Stimulated activated CD4-positive, alpha-beta T cell treated with anti-CD3 and anti-CD28 coated beads, Interleukin-2, amount 100 ng/mL, for 48 hours (primary cell): Measurements from ENCODE around the gene ZNF423.
"Not testable (repeated sequence)": the region's sequence is repeated elsewhere in the genome, so short reads cannot be mapped to it uniquely, and the experiment has no call there.

Experiments
- DNase-seq, 2 donors: peaks; one replicate each; pipeline ENCODE4 v3.0.0-alpha.2; 2020

The ZNF423 gene

DNA sequence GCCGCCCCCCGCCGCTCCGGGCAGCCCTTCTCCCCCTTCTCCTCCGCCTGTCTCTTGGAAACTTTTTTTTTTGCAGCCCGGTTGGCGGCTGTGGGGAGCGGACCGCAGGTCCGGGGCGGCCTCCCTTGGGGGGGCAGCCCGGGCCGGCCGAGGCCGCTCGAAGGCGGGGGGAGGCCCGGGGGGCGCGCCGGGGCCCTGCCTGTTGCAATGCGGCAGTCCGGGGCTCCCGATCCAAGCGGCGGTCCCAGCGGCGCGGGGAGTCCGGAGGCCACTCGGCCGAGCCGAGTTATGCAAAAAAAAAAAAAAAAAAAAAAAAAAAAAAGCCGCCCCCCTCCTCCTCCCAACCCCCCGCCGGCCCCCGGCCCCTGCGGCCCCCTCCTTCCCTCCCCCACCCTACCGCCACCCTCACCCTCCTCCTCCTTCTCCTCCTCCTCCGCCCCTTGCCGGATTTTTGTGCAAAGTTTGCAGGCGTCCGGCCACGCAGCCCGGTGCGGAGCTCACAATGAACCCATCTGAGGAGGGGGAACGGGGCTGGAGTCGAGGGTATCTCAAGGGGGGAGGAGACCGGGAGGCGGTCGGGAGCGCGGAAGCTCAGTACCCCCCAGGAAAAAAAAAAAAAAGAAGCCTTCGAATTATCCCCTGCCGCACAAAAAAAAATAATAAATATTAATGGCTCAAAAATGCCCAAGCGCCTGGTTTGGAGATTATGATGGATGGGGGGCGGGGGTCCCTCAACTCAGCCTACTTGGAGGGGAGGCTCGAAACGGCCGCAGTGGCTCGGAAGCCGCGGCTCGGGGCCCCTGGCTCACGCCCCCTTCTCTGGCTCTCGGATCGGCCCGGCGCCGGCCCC lies at the start of gene ZNF423:
Gene ZNF423, minus strand, starts transcription at position 291 of the 850 bp plus-strand sequence. CDS start 338 bp downstream, outside the sequence.
- DNase-seq = no peak

DNA sequence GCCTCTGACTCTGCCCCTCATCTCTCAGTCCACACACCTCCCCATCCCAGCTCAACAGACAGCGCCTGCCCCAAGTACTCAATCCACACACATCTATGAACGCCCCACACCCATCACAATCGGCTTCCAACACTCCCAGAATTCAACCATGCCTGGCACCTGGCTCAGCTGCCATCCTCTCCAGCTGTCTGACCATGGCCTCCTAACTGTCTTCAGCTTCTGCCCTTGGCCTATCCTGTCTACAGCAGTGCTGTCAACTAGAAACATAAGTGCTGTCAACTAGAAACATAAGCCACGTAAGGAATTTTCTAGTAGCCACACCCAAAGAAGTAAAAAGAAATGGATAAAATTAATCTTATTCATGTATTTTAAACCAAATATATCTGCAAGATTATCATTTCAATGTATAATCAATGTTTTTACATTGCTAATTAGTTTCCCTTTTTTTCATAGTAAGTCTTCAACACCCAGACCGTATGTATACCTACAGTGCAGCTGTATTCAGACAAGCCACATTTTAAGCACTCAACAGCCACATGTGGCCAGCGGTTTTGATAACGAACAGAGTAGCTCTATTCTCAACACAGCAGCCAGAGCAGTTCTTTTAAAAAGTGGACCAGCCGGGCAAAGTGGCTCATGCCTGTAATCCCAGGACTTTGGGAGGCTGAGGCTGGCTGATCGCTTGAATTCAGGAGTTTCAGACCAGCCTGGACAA lies 48.6 kb upstream of the ZNF423 start:
- no peak for DNase-seq

DNA sequence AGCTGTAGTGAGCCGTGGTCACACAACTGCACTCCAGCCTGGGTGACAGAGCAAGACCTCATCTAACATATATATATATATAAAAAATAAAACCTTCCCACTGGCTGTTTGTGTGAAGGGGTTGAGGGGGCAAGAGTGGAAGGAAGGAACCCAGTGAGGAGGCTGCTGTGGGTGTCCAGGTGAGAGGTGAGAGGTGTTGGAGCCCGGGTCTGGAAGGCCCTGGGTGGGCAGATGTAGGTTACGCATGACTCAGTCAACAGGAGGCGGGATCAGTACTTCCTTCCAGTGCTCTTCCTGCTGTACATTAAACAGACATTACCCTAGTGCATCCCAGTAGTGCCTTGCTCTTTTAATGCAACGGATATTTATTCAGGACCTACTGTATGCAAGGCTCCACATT lies 47.0 kb upstream of the ZNF423 start:
- DNase-seq = no peak

DNA sequence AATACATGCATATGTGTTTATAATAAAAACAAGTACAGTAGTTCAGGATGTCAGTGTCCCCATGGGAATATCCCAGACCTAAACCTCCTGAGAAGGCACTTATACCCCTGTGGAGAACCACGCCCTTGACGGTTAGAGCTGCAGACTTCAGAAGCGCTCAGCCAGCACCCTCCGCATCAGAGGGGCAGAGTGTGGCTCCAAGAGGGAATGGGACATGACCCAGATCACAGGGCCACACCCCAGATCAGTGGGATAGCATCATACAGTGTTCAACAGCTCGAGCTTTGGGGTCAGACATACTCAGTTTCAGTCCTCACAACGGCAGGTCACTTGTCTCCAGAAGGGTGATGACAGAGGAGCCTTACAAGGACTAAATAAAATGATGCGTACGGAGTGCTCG lies 45.8 kb upstream of the ZNF423 start:
- no peak for DNase-seq

DNA sequence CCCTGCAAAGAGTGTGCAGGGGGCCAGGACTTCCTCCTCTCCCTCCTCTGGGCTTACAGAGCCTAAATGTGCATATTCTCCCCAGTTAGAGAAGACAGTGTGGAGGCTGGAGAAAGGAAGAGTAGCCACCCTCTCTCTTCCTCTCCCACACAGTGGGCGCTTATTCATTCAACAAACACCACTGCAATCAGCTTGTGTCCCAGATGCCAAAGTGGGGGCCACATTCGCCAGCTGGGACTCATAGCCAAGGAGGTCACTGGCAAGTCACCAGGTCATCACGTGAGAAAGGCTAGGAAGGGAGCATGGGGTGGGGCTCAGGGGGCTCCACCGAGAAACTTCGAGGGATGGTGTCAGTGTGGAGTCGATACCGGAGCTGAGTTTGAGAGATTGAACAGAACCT lies 45.0 kb upstream of the ZNF423 start:
- DNase-seq = no peak

DNA sequence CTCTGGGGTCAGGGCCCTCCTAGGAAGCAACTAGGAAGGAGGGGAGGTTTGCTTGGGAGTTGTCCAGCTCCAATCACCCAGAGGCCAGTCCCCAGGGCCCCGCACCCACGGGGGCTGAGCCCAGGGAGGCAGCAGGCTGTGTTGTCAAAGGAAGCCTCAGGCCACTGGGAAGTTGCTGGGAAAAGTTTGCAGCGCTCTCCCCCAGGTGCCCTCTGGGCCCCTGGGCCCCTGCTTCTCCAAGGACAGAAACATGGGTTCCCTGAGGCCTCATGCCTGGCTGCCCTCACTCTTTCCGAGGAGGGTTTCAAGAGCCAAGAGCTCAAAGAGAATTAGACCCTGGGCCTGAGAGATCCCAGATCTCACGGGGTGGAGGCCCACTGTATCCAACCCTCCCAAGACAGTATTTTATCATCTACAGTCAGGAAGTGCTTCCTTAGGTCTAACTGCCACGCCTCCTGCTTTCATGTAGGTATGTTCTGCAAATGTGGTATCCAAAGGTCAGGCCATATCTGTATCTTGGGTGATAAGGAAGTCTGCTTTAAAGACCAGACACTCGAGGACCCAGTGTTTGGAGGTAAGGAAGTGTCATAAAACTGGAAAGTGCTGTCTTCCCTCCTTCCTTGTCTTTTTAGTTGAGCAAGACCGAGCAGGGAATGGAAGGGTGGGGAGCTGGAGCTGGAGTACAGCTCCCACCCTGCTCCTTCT lies 44.2 kb upstream of the ZNF423 start:
- DNase-seq = no peak

DNA sequence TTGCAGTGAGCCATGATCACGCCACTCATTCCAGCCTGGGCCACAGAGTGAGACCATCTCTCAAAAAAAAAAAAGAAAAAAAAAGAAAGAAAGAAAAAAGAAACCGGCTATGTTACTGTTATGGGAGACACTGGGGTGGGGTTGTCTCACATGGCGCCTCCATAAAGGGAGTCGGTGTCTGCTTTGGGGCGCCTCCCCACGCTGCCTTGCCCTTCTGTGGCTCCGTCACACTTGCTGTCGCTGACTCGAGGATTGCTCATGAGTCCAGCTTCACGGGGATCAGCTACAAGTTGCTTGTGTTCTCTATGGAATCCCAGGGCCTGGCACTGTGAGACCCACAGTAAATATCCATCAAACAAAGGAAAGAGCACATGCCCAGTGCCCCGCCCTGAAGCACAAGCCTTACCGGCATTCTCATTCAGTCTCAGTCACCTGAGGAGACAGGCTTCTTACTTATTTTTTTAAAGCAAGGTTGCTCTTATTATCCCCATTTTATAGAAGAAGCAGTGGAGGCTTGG lies 40.6 kb upstream of the ZNF423 start:
- DNase-seq = no peak

DNA sequence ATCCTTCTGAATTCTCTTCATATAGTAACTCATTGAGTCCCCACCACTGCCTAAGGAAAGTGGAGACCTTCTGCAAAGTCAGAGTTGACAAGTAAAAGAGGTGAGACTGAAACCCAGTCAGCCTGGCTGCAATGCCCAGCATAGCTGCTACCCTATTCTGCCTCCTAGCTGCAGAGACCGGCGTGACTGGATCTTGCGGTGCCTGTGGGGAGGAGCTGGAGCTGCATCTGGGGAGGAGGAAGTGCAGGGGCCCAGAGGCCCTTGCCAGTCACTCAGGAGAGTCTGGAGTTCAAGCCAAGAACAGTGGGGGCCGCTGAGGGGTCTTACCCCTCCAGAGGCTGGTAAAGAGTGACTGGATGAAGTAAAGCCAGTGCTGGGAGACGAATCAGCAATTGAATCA lies 35.0 kb upstream of the ZNF423 start:
- DNase-seq = peak; percentile 1 to 3

DNA sequence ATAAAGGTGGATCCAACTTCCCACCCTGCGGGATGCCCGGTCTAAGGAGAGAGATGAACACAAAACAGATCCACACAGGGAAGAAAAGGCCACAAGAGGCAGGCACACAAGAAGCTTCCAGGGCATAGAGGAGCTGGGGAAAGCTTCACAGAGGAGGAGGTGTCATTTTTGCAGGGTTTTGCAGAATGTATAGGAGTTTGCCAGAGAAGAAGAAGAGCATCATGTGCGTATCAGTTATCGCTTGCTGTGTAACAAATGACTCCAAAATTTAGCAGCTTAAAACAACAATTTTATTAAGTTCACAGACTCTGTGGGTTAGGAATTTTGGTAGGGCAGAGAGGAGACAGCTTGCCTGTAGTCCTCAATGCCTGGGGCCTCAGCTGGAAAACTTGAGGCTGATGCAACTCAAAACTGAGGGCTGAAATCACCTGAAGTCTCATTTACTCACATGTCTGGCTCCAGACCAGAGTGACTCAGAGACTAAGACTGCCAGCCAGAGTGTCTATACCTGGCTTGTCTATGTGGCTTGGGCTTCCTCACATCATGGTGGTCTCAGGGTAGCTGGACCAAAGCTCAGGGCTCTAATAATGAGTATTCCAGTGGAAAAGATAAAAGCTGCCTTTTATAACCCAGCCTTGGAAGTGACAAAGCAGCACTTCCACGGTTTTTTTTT lies 33.9 kb upstream of the ZNF423 start:
- no peak for DNase-seq

DNA sequence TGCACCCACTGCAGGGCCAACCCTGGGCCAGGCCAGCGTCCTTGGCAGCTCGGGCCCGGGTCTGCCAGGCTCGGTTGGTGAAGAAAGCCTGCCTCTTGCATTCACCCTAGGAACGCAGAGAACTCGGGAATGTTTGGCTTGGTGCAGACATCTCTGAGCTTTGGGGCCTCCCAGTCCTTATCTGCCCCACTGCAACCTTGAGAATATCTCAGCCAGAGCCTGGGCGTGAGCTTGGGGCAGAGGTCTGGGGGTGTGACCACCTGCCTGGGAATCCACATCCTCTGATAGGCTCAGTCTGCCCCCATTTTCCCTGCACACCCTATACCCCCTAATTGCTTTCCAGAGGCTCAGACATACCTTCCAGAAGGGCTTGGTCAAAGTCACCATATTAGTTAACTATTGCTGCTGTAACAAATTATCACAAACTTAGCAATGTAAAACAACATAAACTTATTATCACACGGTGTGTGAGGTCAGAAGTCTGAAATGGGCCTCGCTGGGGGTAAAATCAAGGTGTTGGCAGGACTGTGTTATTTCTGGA lies 30.7 kb upstream of the ZNF423 start:
- DNase-seq = no peak

DNA sequence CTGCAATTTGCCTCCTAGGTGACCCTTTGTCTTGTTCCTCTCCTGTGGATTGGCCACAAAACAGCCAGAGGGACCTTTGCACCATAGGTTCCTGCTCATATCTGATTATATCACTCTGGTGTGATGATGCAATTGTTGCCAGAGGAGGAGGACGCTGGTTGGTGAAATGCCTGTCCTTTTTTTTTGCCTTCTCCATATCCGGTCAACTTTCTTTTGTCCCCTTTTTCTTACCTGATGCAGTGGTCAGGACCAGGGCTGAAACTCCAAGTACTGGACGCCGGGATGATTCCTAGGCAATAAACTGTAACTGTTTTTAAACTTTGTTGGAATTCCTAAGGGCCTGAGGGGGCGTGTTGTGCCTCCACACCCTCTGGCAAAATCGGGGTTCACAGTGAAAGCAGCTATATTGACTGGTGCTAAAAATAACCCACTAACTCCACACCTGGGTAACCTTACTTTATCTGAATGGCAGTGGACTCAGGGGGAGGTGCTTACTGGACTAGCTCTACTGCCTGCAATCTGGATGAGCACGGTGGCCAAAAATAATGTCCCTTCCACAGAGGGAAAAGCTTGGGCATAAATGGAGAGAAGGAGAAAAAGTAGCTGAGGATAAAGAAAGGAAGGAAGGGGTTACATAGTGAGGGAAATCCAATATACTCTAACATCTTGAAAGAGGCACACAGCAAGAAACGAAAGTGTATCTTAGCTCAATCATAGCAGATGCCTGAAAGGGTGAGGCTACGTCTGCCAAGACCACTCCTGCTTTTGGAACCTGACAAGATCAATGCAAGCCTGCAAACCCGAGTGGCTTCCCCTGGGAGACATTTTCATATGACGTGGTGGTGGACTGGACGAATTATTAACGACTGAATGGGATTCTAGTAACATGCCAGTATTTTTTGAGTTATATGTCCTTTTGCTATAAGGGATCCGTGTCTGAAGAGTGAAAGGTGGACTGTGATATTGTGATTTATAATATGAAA lies 28.4 kb upstream of the ZNF423 start:
- DNase-seq = no peak

DNA sequence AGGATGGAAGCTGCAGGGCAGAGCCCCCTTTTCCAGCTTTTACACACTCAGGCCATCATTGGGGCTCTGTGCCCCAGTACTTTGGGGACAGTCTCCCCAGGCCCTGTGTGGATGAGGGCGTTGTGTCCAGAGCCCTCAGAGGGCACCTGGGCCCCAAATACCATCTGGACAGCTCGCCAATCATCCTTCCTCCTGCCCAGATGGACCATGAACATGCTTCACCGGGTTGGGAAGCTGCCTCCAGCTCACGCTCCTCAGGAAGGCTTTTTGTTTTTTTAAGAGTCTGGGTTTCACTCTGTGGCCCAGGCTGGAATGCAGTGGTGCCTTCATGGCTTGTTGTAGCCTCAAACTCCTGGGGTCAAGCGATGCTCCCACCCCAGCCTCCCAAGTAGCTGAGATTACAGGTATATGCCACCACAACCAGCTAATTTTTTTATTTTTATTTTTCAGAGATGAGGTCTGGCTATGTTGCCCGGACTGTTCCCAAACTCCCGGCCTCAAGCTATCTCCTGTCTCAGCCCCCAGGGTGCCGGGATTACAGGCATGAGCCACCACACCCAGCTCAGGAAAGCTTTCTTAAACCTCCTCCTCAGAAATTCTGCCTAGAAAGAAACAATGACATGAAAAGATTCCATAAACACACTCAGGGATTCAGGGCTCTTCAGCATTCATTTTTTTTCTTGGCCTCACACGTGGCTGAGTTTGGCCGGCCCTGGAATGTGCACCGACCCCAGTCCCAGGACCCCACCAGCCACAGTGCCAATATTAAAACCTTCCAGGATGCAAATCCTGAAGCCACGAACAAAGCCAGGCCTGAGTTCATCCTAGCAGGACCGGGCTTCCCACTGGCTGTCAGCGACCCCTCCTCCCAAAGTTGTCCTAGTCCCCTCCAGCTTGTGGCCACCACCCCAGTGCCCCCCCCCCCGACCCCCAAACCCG lies 27.4 kb upstream of the ZNF423 start:
- no peak for DNase-seq

DNA sequence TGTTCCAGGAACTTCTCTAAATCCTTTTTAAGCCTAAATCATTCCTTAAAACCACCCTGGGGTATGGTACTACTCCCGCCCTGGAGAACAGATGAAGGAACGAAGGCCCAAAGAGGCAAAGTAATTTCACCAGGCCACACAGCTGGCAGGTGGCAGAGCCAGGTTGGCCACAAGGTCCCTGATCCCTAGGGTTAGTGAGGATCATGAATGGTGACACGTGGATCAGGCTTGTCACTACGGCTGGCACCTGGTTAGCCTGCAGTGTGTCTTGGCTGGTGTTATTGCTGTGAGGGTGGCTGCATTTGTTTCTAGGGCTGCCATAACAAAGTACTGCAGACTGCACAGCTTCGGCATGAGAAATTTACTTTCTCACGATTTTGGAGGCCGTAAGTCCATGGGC lies 26.0 kb upstream of the ZNF423 start:
- no peak for DNase-seq

DNA sequence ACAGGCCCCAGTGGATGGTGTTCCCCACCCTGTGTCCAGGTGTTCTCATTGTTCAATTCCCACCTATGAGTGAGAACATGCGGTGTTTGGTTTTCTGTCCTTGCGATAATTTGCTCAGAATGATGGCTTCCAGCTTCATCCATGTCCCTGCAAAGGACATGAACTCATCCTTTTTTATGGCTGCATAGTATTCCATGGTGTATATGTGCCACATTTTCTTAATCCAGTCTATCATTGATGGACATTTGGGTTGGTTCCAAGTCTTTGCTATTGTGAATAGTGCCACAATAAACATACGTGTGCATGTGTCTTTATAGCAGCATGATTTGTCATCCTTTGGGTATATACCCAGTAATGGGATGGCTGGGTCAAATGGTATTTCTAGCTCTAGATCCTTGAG lies 22.6 kb upstream of the ZNF423 start:
- DNase-seq = not testable (repeated sequence)

DNA sequence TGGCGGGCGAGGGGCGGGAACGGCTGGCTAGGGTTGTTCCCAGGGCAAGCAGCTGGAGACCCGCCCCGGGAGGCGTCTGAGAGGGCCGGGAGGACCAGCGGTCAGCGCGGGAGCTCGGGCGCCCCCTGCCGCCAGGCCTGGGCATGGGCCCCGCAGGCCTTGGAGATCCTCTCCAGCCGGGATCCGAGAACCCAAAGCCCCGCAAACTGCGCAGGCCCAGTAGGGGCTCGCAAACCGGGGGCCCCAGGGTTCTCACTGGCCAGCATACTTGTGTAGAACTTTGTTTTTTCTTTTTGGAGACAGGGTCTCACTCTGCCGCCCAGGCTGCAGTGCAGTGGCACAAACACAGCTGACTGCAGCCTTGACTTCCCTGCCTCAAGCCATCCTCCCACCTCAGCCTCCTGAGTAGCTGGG lies 20.8 kb upstream of the ZNF423 start:
- peak; percentile 53 to 55 for DNase-seq

DNA sequence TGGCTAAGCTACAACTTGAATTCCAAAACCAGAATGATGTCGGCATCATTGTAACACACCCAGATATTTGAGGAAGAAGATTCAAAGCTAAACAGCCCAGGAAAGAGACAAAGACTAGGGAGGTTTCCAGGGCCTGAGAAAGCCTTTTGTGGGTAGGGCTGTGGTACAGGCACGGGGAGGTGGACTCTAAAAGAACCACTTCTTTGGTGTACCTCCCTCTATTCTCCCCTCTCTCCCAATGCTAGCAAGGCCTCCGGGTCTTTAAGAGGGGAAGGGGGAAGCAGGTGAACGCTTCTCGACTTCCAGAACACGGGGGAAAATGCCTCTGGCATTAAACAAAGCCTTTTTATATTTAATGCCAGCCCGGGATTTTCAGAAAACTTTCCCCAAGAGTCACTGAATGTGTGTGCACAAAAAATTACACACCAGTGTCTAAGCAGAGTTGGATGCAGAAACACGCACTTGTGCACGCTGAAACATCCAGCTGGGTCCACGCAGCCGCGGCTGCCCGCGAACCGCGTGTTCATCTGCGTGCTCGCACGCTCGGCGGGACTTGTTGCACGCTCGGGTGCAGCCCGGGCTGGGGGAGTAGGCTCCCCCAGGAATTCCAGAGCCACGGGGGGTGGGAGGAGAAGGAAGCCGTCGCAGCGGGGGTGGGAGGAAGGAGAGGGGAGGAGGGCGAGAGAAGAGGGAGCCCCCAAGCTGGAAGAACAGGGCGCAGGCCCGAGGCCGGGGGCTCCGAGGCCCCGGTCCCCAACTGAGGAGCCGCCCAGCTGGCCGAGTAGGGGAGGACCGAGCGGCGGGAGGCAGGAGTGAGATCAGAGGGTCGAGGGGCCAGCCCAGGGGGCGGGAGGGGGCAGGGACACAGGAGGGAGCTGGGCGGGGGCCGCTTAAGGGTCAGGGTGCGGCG lies 20.1 kb upstream of the ZNF423 start:
- no peak for DNase-seq

DNA sequence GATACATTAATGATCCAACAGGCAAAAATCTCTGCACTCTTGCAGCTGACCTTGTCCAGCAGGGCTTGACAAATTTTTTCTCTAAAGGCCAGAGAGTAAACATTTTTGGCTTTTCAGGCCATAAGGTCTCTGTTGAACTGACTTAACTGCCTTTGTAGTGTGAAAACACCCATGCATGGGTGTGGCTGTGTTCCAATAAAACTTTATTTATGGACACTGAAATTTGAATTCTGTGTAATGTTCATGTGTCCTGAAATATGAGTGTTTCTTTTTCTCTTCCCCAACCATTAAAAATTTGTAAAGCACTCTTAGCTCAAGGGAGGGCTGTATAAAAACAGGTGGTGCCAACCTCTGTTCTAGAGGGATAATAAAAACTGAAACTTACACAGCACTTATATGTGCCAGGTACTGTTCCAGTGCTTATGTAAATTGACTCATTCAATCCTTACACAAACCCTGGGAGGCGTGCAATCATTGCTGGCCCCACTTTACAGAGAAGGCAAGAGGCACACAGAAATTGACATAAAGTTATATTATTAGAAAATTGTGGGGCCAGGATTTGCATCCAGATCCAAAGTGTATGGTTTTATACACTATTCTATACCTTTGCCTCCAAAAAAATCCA lies 18.8 kb upstream of the ZNF423 start:
- DNase-seq = no peak

DNA sequence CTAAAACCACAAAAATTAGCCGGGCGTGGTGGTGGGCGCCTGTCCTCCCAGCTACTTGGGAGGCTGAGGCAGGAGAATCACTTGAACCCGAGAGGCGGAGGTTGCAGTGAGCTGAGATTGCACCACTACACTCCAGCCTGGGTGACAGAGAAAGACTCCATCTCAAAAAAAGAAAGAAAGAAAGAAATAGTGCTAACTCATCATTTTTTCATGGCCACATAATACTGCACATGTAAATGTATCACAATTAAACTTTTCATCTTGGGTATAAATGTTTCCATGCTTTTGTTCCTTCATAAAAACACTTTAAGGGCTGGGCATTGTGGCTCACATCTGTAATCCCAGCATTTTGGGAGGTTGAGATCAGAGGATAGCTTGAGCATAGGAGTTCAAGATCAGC lies 15.9 kb upstream of the ZNF423 start:
- not testable (repeated sequence) for DNase-seq
